ENCODE results near the gene TESK2.
A peak's percentile ranks its signal among the peaks of the same experiment; 100 is the strongest.
"Not testable (repeated sequence)": the region's sequence is repeated elsewhere in the genome, so short reads cannot be mapped to it uniquely, and the experiment has no call there.

The TESK2 gene
- 6.1 to 7.8 (median 6.8) reads per million in 4 donors for total RNA-seq

GRCh38 chr1:45490626-45491486 lies at the start of gene TESK2:
Gene TESK2, minus strand, starts transcription at chr1:45491163. Its CDS starts 33,378 bp downstream, at chr1:45457785.
- peak; percentile 92 to 99 (median 94) for DNase-seq

GRCh38 chr1:45536886-45537285 lies 45.9 kb upstream of the TESK2 start:
- DNase-seq = no peak

- no peak for DNase-seq
These were observed 45.2 kb upstream of the TESK2 start for GRCh38 chr1:45535988-45536766.

GRCh38 chr1:45531873-45532272 lies 40.9 kb upstream of the TESK2 start:
- no peak for DNase-seq

- DNase-seq = no peak
These were observed 39.7 kb upstream of the TESK2 start for GRCh38 chr1:45530632-45531135.

- no peak for DNase-seq
These were observed 35.2 kb upstream of the TESK2 start for GRCh38 chr1:45526135-45526644.

GRCh38 chr1:45523975-45524374 lies 33.0 kb upstream of the TESK2 start:
- DNase-seq = not testable (repeated sequence)

GRCh38 chr1:45523516-45523915 lies 32.6 kb upstream of the TESK2 start:
- not testable (repeated sequence) for DNase-seq

- peak in 1 of 5 donors; percentile 43 for DNase-seq
These were observed 31.6 kb upstream of the TESK2 start for GRCh38 chr1:45522324-45523104.

GRCh38 chr1:45521413-45522323 lies 30.7 kb upstream of the TESK2 start, which contains the start of gene PRDX1:
Gene PRDX1, minus strand, starts transcription at chr1:45521884. Its CDS starts 2,841 bp downstream, at chr1:45519043.
- DNase-seq = peak; percentile 84 to 97 (median 90)

- DNase-seq = not testable (repeated sequence)
These were observed 28.8 kb upstream of the TESK2 start for GRCh38 chr1:45519774-45520173.

- DNase-seq = no peak
These were observed 27.9 kb upstream of the TESK2 start for GRCh38 chr1:45518910-45519309.

- not testable (repeated sequence) for DNase-seq
These were observed 27.4 kb upstream of the TESK2 start for GRCh38 chr1:45518366-45518765.

GRCh38 chr1:45516465-45516864 lies 25.5 kb upstream of the TESK2 start:
- no peak for DNase-seq

- no peak for DNase-seq
These were observed 25.1 kb upstream of the TESK2 start for GRCh38 chr1:45516036-45516435.

GRCh38 chr1:45513532-45514260 lies 22.7 kb upstream of the TESK2 start:
- not testable (repeated sequence) for DNase-seq

- DNase-seq = peak in 4 of 5 donors; percentile 34 to 58 (median 42)
These were observed 21.7 kb upstream of the TESK2 start for GRCh38 chr1:45512641-45513054.

- DNase-seq = no peak
These were observed 20.1 kb upstream of the TESK2 start for GRCh38 chr1:45510972-45511527.

GRCh38 chr1:45510036-45510971 lies 19.3 kb upstream of the TESK2 start:
- DNase-seq = no peak
